ENCODE results near the gene MAS1L.

The MAS1L gene

DNA sequence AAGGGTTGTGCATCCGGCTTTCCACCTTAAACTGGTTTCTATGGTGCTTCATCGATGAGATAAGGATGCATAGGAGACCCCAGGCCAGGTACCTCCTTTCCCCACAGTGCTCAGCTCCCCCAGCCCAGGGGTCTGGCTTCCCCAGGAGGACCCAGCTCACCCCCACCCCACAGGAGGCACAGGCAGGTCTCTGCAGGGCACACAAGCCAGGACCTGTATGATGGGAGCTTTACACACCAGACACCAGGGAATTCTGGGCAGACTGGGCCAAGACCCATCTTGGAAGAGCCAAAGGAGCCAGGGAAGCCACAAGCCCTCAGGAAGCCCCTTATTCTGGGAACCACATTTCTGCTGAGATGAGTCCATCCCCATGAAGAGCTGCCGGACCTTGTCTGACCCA, 42.2 kb upstream of the MAS1L start:
- H3K9me3 ChIP-seq (replicated peaks in 1 of 2; ENCODE audit: control insufficient read depth in 2 of 2, insufficient read depth in 1 of 2, low read depth in 1 of 2, low read length in 2 of 2): no peaks in the 10 kb centered on the region
- H3K23ac ChIP-seq (ENCODE audit: low read depth, low read length, poor library complexity): no peak overlapping the region
- H3K9ac ChIP-seq (ENCODE audit: low read depth, low read length, poor library complexity): no peak overlapping the region
- H3K27ac ChIP-seq (replicated peaks; ENCODE audit: low read length): no peak overlapping the region
- no peak overlapping the region for H2BK12ac ChIP-seq (ENCODE audit: low read length)
- H3K14ac ChIP-seq (ENCODE audit: low read length): no peak overlapping the region
- no peak overlapping the region for H2BK120ac ChIP-seq (ENCODE audit: low read depth, low read length)
- H3K4ac ChIP-seq (ENCODE audit: low read length): no peak overlapping the region
- H4K8ac ChIP-seq (ENCODE audit: low read depth, low read length): no peak overlapping the region
- peaks cover 0 to 16% (median 0%) of the 10 kb centered on the region in 3 experiments for H3K27me3 ChIP-seq (ENCODE audit: control insufficient read depth in 3 of 3, insufficient read depth in 3 of 3, low read depth in 1 of 3, low read length in 3 of 3)
- no peak overlapping the region for H3K4me3 ChIP-seq (ENCODE audit: low read length in 2 of 2)
- H2AK5ac ChIP-seq (ENCODE audit: low read depth, low read length): no peak overlapping the region
- no peak for DNase-seq (ENCODE audit: low spot score)
- WGBS, 2 donors (ENCODE audit: extremely low coverage in 2 of 2, insufficient read length in 2 of 2, insufficient replicate concordance in 1 of 2): no CpG with 5 or more reads among the region's 3 CpGs
- no peaks in the 10 kb centered on the region for H3K79me1 ChIP-seq (ENCODE audit: low read depth, low read length)
- H2AFZ ChIP-seq (ENCODE audit: low read length): no peak overlapping the region
- no peaks in the 10 kb centered on the region for H3K36me3 ChIP-seq (replicated peaks in 1 of 2; ENCODE audit: control insufficient read depth in 2 of 2, insufficient read depth in 2 of 2, low read length in 2 of 2)
- no peak overlapping the region for H3K4me2 ChIP-seq (ENCODE audit: insufficient read depth, low read length, poor library complexity, severe bottlenecking)
- H3K18ac ChIP-seq (ENCODE audit: low read length): no peak overlapping the region
- H2BK15ac ChIP-seq (ENCODE audit: low read length): no peak overlapping the region
- H3K4me1 ChIP-seq (ENCODE audit: control insufficient read depth in 2 of 2, insufficient read depth in 1 of 2, low read depth in 1 of 2, low read length in 2 of 2): no peaks in the 10 kb centered on the region
- no peak overlapping the region for H4K91ac ChIP-seq (ENCODE audit: low read depth, low read length, poor library complexity)
- H2BK5ac ChIP-seq (ENCODE audit: low read length): peak overlapping the region; percentile 1

DNA sequence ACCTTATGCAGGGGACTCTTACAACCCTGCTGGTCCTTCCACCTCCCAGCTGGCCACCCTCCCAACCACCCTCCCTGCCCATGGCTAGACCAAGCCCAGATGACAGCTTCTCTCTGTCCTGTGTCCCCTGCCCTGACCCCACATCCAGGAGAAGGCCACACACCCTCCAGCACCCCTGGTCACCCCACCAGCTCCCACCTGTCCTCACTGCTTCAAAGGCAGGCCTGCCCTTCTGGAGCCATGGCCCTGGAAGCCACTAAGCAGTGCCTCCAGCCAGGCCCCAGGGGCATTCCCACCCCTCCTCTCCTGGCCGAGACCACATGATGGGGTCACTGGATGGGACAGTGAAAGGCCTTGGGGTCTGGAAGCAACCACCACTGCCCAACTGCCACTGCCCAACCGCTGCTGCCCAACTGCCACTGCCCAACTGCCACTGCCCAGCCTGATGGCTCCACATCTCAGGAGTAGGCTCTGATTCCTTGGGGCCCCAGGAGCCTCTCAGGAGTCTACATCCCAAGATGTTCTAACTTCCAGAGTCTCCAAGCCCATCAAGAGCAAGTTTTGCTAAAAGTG, 41.3 kb upstream of the MAS1L start:
- no CpG with 5 or more reads among the region's 2 CpGs for whole genome bisulfite sequencing, 2 donors (ENCODE audit: extremely low coverage in 2 of 2, insufficient read length in 2 of 2, insufficient replicate concordance in 1 of 2)
- no peaks in the 10 kb centered on the region for H3K79me1 ChIP-seq (ENCODE audit: low read depth, low read length)
- no peak for DNase-seq (ENCODE audit: low spot score)

DNA sequence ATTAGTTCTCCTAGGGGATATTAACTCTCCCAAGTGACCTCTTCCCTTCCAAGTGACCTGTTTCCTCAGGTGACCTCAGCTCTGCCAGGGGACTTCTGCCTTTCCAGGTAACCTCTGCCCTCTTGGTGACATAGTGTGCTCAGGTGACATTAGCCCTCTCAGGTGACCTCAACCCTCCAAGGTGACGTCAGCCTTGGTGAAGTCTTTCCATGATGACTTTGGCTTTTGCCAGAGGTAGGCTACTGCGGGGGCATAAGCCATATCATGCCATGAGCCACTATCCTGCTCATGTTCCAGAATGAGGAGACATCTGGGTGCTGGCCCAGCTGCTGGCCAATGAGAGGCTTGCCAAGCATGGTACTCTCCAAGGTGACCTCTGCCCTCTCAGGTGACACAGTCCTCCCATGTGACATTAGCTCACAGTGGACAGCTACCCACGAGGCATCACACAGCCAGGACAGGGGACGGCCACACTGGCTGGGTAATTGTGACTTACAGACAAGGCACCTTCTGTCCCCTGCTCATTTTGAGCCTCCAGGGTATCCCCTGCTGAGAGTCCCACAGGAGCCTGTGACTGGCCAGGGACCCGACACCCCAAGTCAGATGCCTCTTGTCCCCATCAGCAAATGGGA, 40.7 kb upstream of the MAS1L start:
- no peaks in the 10 kb centered on the region for H3K4me1 ChIP-seq (ENCODE audit: control insufficient read depth in 2 of 2, insufficient read depth in 1 of 2, low read depth in 1 of 2, low read length in 2 of 2)
- H4K8ac ChIP-seq (ENCODE audit: low read depth, low read length): no peak overlapping the region
- H3K4ac ChIP-seq (ENCODE audit: low read length): no peak overlapping the region
- H2BK12ac ChIP-seq (ENCODE audit: low read length): no peak overlapping the region
- H3K18ac ChIP-seq (ENCODE audit: low read length): peak overlapping the region; percentile 55
- H3K4me3 ChIP-seq (ENCODE audit: low read length in 2 of 2): no peak overlapping the region
- no CpG with 5 or more reads among the region's 5 CpGs for WGBS, 2 donors (ENCODE audit: extremely low coverage in 2 of 2, insufficient read length in 2 of 2, insufficient replicate concordance in 1 of 2)
- H3K27ac ChIP-seq (replicated peaks; ENCODE audit: low read length): no peak overlapping the region
- H3K9ac ChIP-seq (ENCODE audit: low read depth, low read length, poor library complexity): peak overlapping the region; percentile 10
- peaks cover 0 to 16% (median under 1%) of the 10 kb centered on the region in 3 experiments for H3K27me3 ChIP-seq (ENCODE audit: control insufficient read depth in 3 of 3, insufficient read depth in 3 of 3, low read depth in 1 of 3, low read length in 3 of 3)
- no peak overlapping the region for H3K4me2 ChIP-seq (ENCODE audit: insufficient read depth, low read length, poor library complexity, severe bottlenecking)
- no peaks in the 10 kb centered on the region for H3K36me3 ChIP-seq (replicated peaks in 1 of 2; ENCODE audit: control insufficient read depth in 2 of 2, insufficient read depth in 2 of 2, low read length in 2 of 2)
- no peaks in the 10 kb centered on the region for H3K79me1 ChIP-seq (ENCODE audit: low read depth, low read length)
- H3K23ac ChIP-seq (ENCODE audit: low read depth, low read length, poor library complexity): no peak overlapping the region
- H2BK15ac ChIP-seq (ENCODE audit: low read length): no peak overlapping the region
- H2AFZ ChIP-seq (ENCODE audit: low read length): no peak overlapping the region
- H3K14ac ChIP-seq (ENCODE audit: low read length): peak overlapping the region; percentile 26
- DNase-seq (ENCODE audit: low spot score): no peak
- no peak overlapping the region for H2AK5ac ChIP-seq (ENCODE audit: low read depth, low read length)
- H3K9me3 ChIP-seq (replicated peaks in 1 of 2; ENCODE audit: control insufficient read depth in 2 of 2, insufficient read depth in 1 of 2, low read depth in 1 of 2, low read length in 2 of 2): peaks cover 0 to 2% of the 10 kb centered on the region in 2 donors
- H2BK5ac ChIP-seq (ENCODE audit: low read length): peak overlapping the region; percentile 43
- H4K91ac ChIP-seq (ENCODE audit: low read depth, low read length, poor library complexity): no peak overlapping the region
- no peak overlapping the region for H2BK120ac ChIP-seq (ENCODE audit: low read depth, low read length)

More for the DNA sequence above, 41.3 kb upstream of the MAS1L start:
- Histone ChIP-seq H2BK5ac (ENCODE audit: low read length) (peak overlapping the region; percentile 18), H3K27me3 (ENCODE audit: control insufficient read depth in 3 of 3, insufficient read depth in 3 of 3, low read depth in 1 of 3, low read length in 3 of 3) (peaks cover 0 to 16% (median 0%) of the 10 kb centered on the region in 3 experiments), H3K4ac (ENCODE audit: low read length) (no peak overlapping the region), H3K18ac (ENCODE audit: low read length) (peak overlapping the region; percentile 55), H2BK120ac (ENCODE audit: low read depth, low read length) (no peak overlapping the region), H2AFZ (ENCODE audit: low read length) (no peak overlapping the region), H3K4me2 (ENCODE audit: insufficient read depth, low read length, poor library complexity, severe bottlenecking) (no peak overlapping the region), H3K27ac (replicated peaks; ENCODE audit: low read length) (no peak overlapping the region), H3K9ac (ENCODE audit: low read depth, low read length, poor library complexity) (no peak overlapping the region), H3K4me1 (ENCODE audit: control insufficient read depth in 2 of 2, insufficient read depth in 1 of 2, low read depth in 1 of 2, low read length in 2 of 2) (no peaks in the 10 kb centered on the region), H3K23ac (ENCODE audit: low read depth, low read length, poor library complexity) (no peak overlapping the region), H3K36me3 (replicated peaks in 1 of 2; ENCODE audit: control insufficient read depth in 2 of 2, insufficient read depth in 2 of 2, low read length in 2 of 2) (no peaks in the 10 kb centered on the region), H2BK15ac (ENCODE audit: low read length) (no peak overlapping the region), H3K9me3 (replicated peaks in 1 of 2; ENCODE audit: control insufficient read depth in 2 of 2, insufficient read depth in 1 of 2, low read depth in 1 of 2, low read length in 2 of 2) (no peaks in the 10 kb centered on the region), H2AK5ac (ENCODE audit: low read depth, low read length) (peak overlapping the region; percentile 58), H4K8ac (ENCODE audit: low read depth, low read length) (peak overlapping the region; percentile 57), H2BK12ac (ENCODE audit: low read length) (no peak overlapping the region), H3K14ac (ENCODE audit: low read length) (peak overlapping the region; percentile 26), H4K91ac (ENCODE audit: low read depth, low read length, poor library complexity) (no peak overlapping the region), H3K4me3 (ENCODE audit: low read length in 2 of 2) (no peak overlapping the region)

DNA sequence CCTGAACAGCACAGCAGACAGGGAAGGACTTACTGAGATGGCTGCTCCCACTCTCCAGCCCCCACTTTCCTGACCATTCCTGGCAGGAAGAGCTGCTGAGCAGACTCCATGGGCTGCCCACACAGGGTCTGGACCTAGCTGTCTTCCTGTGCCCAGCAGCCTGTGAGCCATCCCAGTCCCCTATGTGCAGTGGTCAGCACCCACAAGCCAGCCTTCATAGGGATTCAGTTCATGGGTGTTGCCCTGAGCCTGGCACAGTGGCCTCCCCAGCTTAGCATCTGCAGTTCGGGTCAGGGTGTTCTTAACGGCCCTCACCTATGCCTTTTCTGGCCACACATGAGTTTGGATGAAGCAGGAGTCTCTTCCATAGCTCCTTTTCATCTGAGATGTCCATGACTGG, 39.8 kb upstream of the MAS1L start:
- H4K8ac ChIP-seq (ENCODE audit: low read depth, low read length): no peak overlapping the region
- no peaks in the 10 kb centered on the region for H3K36me3 ChIP-seq (replicated peaks in 1 of 2; ENCODE audit: control insufficient read depth in 2 of 2, insufficient read depth in 2 of 2, low read length in 2 of 2)
- no peak overlapping the region for H2BK5ac ChIP-seq (ENCODE audit: low read length)
- peak overlapping the region; percentile 93 for H2BK12ac ChIP-seq (ENCODE audit: low read length)
- H3K4me1 ChIP-seq (ENCODE audit: control insufficient read depth in 2 of 2, insufficient read depth in 1 of 2, low read depth in 1 of 2, low read length in 2 of 2): no peaks in the 10 kb centered on the region
- H4K91ac ChIP-seq (ENCODE audit: low read depth, low read length, poor library complexity): no peak overlapping the region
- no peak overlapping the region for H2AFZ ChIP-seq (ENCODE audit: low read length)
- no peak overlapping the region for H2BK15ac ChIP-seq (ENCODE audit: low read length)
- no CpG with 5 or more reads among the region's 2 CpGs for WGBS, 2 donors (ENCODE audit: extremely low coverage in 2 of 2, insufficient read length in 2 of 2, insufficient replicate concordance in 1 of 2)
- H2BK120ac ChIP-seq (ENCODE audit: low read depth, low read length): no peak overlapping the region
- no peaks in the 10 kb centered on the region for H3K79me1 ChIP-seq (ENCODE audit: low read depth, low read length)
- no peak for DNase-seq (ENCODE audit: low spot score)
- H2AK5ac ChIP-seq (ENCODE audit: low read depth, low read length): no peak overlapping the region
- no peak overlapping the region for H3K4ac ChIP-seq (ENCODE audit: low read length)
- peak overlapping the region; percentile 27 for H3K18ac ChIP-seq (ENCODE audit: low read length)
- H3K27me3 ChIP-seq (ENCODE audit: control insufficient read depth in 3 of 3, insufficient read depth in 3 of 3, low read depth in 1 of 3, low read length in 3 of 3): peaks cover 0 to 16% (median 2%) of the 10 kb centered on the region in 3 experiments
- no peak overlapping the region for H3K9ac ChIP-seq (ENCODE audit: low read depth, low read length, poor library complexity)
- H3K14ac ChIP-seq (ENCODE audit: low read length): peak overlapping the region; percentile 40
- H3K27ac ChIP-seq (replicated peaks; ENCODE audit: low read length): no peak overlapping the region
- no peak overlapping the region for H3K4me2 ChIP-seq (ENCODE audit: insufficient read depth, low read length, poor library complexity, severe bottlenecking)
- no peak overlapping the region for H3K4me3 ChIP-seq (ENCODE audit: low read length in 2 of 2)
- H3K23ac ChIP-seq (ENCODE audit: low read depth, low read length, poor library complexity): peak overlapping the region; percentile 48
- H3K9me3 ChIP-seq (replicated peaks in 1 of 2; ENCODE audit: control insufficient read depth in 2 of 2, insufficient read depth in 1 of 2, low read depth in 1 of 2, low read length in 2 of 2): peaks cover 1 to 6% of the 10 kb centered on the region in 2 donors

Data from neuronal stem cell (in vitro differentiated cells).